Adrenal gland (tissue), 5 donors: ENCODE results near the gene HNF4A.

Experiments
- CTCF ChIP-seq, 6 experiments: fragments of 450-650 bp in 4 of 6; fragments of 200-600 bp in 2 of 6; sonication (generic) in 1 of 6; IDR thresholded peaks; 1 replicate in 5 of 6; 2 replicates in 1 of 6; pipeline versions ENCODE4 v1.5.1 to v1.8.0; 2016 to 2021; ENCODE audit warnings: antibody characterized with exemption in 6 of 6, mild to moderate bottlenecking in 2 of 6, moderate library complexity in 1 of 6
- POLR2A ChIP-seq, 2 donors: fragments of 450-650 bp; IDR thresholded peaks; one replicate each; pipeline ENCODE4 v1.6.1; 2017; ENCODE audit warnings: antibody characterized with exemption in 2 of 2, mild to moderate bottlenecking in 2 of 2, moderate library complexity in 1 of 2
- donor health status: DM: no; HTN: no; CAD: no.

- no peak for TF ChIP-seq CTCF (IDR thresholded peaks at IDR 0.05)
- TF ChIP-seq POLR2A (IDR thresholded peaks at IDR 0.05): no peak
These were observed 45.1 kb downstream of the HNF4A start for GRCh38 chr20:44400671-44400969.
